Measurements from ENCODE around the gene WDR20. TPM values are rescaled to one million over a fixed set of nuclear protein-coding genes. Genes with fewer than 3 reads are reported as not detected.
"Not testable (repeated sequence)": the region's sequence is repeated elsewhere in the genome, so short reads cannot be mapped to it uniquely, and the experiment has no call there.

WDR20 gene
- total RNA-seq, 1 donor from 2014 or later = 21.9 TPM

DNA sequence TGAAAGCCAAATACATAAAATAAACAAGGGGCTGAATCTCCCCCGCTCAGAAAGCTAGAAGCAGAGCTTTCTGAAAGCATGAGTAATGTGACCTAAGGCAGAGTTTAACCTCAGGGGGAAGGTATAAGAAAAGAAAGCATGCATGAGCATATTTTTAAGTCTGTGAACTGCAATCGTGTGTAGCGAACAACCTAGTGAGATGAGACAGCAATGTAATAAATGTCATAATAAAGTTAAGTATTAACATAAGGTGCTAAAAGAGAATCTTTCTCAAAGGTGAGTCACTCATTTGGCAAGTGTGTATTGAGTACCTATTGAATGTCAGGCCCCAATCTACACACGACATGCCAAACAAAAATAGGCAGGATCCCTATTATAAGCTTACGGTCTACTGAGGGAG, 14.2 kb upstream of the WDR20 start:
- intact Hi-C loops (cut with DNase I) = no loop called here
- DNase-seq (ENCODE audit: low spot score) = no peak

DNA sequence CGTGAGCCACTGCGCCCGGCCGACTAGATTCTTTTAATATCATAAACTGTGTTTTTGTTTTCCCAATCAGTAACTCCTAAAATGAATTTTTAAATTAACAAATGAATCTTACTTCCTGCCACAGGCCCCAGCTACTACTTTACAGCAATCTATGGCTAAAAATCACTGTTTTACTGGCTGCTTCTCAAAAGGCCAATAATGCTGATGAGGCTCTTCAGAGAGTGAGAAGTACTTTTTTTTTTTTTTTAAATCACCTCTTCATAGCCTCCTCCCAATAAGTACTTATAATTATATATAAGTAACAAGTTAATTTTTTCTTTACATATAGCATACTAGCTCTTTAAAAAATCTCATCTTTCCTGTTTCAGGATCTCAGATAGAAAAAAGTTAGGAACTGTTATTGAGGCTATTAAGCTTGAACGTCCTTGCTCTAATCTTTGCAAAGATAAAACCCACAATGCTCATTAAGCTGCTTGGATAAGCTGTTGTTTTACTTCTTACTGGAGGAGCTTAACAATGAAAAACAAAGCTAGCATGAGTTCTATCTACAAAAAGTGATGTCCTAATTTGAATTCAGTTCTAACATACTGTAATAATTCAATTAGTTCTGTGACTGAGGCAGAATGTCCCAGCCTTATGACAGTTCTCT, 12.8 kb upstream of the WDR20 start:
- intact Hi-C loops (cut with DNase I) = no loop called here
- no peak for DNase-seq (ENCODE audit: low spot score)

DNA sequence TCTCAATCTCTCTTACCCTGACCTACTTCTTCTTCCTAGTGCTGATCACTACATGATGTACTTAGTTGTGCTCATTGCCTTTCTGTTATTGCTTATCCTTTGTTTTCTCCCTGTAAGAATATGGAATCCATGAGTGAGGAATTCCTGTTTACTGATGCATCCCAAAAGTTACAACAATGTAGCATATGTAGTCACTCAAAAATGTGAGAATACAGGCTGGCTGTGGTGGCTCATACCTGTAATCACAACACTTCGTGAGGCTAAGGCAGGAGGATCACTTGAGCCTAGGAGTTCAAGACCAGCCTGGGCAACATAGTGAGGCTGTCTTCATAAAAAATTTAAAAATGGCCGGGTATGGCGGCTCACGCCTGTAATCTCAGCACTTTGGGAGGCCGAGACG, 8.0 kb upstream of the WDR20 start:
- intact Hi-C loops (cut with DNase I) = no loop called here
- DNase-seq (ENCODE audit: low spot score) = no peak

DNA sequence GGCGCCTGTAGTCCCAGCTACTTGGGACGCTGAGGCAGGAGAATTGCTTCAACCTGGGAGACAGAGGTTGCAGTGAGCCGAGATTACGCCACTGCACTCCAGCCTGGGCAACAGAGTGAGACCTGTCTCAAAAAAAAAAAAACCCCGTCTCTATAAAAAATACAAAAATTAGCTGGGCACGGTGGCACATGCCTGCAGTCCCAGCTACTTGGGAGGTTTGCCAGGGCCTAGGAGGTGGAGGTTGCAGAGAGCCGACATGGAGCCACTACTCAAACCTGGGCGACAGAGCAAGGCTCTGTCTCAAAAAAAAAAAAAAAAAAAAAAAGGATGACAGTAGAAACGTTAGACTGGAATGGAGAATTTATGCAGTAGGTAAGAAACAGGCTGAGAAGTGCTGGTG, 5.7 kb upstream of the WDR20 start:
- DNase-seq (ENCODE audit: low spot score); intact Hi-C loops (cut with DNase I): not testable (repeated sequence)

DNA sequence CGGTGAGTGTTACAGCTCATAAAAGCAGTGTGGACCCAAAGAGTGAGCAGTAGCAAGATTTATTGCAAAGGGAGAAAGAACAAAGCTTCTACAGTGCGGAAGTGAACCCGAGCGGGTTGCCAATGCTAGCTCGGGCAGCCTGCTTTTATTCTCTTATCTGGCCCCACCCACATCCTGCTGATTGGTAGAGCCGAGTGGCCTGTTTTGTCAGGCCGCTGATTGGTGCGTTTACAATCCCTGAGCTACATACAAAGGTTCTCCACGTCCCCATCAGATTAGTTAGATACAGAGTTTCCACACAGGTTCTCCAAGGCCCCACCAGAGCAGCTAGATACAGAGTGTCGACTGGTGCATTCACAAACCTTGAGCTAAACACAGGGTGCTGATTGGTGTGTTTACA, 5.0 kb upstream of the WDR20 start:
- DNase-seq (ENCODE audit: low spot score) = not testable (repeated sequence)
- intact Hi-C loops (cut with DNase I) = loop anchor here (5.0 kb wide), 1 partner anchor 173 kb away; the partner anchor contains the start of gene MOK

DNA sequence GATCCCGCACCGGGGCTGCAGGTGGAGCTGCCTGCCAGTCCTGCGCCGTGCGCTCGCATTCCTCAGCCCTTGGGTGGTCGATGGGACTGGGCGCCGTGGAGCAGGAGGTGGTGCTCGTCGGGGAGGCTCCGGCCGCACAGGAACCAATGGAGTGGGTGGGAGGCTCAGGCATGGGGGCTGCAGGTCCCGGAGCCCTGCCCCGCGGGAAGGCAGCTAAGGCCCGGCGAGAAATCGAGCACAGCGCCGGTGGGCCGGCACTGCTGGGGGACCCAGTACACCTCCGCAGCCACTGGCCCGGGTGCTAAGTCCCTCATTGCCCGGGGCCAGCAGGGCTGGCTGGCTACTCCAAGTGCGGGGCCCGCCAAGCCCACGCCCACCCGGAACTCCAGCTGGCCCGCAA, 4.2 kb upstream of the WDR20 start:
- intact Hi-C loops (cut with DNase I) = loop anchor here (5.0 kb wide), 1 partner anchor 172 kb away; the partner anchor contains the start of gene MOK
- DNase-seq (ENCODE audit: low spot score) = not testable (repeated sequence)

DNA sequence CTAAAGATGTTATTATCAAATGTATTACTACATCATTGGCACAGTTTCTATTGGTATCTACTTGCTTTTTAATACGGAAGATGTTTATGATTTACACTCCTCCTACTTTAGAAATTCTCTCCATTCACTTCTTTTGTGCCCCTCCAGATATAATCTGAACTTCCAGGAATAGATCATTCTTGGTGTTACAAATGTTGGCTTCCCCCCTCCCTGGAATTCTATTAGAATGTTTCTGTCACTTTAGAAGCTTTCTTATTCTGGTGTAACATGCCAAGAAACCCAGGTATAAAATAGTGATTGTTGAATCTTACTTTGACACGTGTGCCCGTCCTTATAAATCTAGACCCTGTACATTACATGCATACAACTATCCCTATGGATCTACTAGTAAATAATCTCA, 1.2 kb upstream of the WDR20 start:
- no peak for DNase-seq (ENCODE audit: low spot score)
- intact Hi-C loops (cut with DNase I) = loop anchor here (5.0 kb wide), 1 partner anchor 169 kb away; the partner anchor contains the start of gene MOK

DNA sequence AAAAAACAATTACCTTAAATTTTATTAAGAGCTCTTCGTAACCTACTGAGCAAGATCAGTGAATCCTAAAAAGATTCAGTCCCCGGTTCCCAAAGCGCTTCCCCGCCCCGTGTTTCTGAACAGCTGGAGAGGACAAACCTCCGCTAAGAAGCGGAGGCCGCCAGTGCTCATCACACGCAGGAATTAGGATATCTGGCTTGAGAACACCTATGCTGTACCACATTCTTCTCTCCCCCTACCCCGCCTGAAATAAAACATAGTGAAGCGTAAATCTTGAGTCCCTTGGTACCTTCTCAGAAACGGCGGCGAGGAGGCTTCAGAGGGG, 774 bp upstream of the WDR20 start:
- no peak for DNase-seq (ENCODE audit: low spot score)
- intact Hi-C loops (cut with DNase I) = loop anchor here (5.0 kb wide), 1 partner anchor 168 kb away; the partner anchor contains the start of gene MOK

DNA sequence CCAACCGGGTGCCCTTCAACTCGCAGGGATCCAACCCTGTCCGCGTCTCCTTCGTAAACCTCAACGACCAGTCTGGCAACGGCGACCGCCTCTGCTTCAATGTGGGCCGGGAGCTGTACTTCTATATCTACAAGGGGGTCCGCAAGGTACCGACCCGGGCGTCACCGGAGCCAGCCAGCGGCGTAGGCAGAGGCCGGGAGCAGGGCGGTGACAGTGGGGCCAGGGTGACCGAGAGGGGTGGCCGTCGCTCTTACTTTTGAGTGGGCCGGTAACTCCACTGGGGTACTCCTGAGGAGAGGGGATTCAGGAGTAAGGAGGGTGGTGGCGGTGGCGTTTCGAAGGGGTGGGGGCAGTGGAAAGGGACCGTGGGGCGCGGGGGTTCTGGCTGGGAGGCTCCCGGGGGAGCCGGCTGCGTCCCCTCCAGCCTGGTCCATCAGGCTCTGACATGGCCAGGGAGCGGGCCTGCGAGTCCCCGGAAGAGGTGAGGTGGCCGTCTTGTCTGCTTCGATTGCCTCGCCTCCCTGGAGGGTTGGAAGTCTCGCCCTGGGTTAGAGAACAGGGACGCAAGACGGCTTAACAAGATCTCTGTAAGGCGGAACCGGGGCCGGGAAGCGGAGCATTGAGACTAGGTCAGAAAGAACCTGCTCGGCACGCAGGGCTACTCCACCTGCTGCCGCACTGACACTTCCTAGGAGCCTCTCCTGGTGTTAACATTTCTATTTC, 491 bp downstream of the WDR20 start:
- DNase-seq (ENCODE audit: low spot score) = peak; percentile 76
- intact Hi-C loops (cut with DNase I) = no loop called here

DNA sequence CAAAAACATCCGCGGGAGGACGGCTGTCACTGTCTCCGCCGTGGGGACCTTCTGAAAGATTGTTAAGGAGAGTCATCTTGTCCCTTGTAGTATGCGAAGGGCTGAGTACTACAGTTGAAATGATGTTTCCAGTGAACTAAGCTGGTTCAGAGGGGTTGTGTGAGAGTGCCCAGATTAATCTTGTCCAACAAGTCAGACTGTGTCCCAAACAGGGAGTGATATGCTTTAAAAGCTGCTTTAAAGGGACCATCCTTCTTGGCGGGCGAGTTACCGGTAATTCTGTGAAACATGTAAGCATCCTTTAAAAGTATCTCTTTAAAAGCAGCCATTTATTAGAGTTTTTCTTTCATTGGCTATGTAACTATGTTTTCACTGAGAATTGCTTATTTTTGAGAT, 1.1 kb downstream of the WDR20 start:
- intact Hi-C loops (cut with DNase I) = no loop called here
- DNase-seq (ENCODE audit: low spot score) = no peak

DNA sequence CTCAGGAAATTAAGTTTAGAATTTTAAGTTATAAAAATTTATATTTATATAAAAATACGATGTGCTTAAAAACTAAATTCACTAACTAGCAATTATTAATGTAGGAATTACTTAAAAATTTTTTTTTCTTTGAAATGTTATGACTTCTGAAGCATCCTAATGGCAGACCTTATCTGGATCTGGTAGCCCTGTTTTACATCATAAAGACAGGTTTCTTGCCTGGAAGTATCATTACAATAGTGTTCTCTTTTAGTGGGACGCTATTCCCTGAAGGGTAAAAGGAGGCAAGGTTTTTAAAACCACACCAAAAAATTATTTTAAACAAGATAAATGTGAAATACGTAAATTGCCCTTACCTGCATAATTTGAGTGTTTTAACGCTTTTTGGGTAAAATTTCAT, 2.1 kb downstream of the WDR20 start:
- intact Hi-C loops (cut with DNase I) = no loop called here
- no peak for DNase-seq (ENCODE audit: low spot score)

DNA sequence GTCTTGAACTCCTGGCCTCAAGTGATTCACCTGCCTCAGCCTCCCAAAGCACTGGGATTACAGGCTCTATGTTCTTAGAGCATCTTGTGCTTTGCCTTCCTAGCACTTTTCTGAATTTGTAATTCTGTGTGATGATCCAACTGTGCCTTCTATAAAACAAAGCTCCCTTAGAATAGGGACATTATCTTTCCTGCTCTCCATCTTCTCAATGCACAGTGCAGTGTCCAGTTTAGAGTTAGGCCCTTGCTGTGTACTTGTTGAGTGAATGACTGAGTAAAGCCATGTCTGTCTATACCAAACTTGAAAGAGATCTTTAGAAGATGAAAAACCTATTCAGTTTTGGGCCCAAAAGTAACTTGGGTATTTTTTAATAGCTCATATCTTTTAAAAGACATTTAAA, 5.2 kb downstream of the WDR20 start:
- no peak for DNase-seq (ENCODE audit: low spot score)
- intact Hi-C loops (cut with DNase I) = no loop called here

DNA sequence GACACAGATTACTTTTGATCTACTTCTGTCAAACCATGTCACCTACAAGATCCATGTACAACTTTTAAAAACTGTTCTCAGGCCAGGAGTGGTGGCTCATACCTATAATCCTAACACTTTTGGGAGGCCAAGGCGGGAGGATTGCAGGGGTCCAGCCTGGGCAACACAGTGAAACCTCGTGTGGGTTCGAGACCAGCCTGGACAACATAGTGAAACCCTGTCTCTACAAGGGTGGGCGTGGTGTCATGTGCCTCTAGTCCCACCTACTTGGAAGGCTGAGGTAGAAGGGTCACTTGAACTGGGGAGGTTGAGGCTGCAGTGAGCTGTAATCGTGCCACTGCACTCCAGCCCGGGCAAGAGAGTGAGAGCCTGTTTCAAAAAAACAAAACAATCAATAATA, 5.7 kb downstream of the WDR20 start:
- DNase-seq (ENCODE audit: low spot score) = no peak
- intact Hi-C loops (cut with DNase I) = no loop called here

DNA sequence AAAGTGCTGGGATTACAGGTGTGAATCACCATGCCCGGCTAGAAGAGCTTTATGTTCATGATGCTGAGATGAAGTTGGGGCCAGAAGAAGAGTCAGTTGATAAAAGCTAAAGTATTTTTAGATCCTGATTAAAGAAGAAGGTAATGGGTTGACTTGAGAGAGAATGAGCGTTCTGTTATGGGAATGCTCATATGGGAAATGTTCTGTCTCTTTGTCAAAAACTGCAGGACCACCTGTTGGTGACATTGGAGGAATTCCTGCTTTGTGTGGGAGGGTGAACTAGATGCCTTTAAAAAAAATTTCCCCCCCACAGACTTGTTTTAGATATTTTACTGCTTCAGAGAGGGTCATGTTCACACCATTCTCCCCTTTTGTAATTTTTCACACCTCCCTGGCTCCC, 6.7 kb downstream of the WDR20 start:
- DNase-seq (ENCODE audit: low spot score) = no peak
- intact Hi-C loops (cut with DNase I) = no loop called here

DNA sequence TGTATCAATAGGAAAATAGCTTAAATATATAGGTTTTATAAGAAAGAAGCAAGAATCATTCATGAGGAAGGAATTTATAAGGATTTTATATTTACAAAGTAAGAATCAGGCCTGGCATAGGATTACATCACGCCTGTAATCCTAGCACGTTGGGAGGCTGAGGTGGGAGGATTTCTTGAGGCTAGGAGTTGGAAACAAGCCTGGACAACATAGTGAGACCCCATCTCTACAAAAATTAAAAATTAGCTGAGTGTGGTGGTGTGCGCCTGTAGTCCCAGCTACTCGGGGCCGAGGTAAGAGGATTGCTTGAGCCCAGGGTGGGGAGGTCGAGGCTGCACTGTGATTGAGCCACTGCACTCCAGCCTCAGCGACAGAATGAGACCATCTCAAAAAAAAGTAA, 10.4 kb downstream of the WDR20 start:
- intact Hi-C loops (cut with DNase I) = no loop called here
- no peak for DNase-seq (ENCODE audit: low spot score)

DNA sequence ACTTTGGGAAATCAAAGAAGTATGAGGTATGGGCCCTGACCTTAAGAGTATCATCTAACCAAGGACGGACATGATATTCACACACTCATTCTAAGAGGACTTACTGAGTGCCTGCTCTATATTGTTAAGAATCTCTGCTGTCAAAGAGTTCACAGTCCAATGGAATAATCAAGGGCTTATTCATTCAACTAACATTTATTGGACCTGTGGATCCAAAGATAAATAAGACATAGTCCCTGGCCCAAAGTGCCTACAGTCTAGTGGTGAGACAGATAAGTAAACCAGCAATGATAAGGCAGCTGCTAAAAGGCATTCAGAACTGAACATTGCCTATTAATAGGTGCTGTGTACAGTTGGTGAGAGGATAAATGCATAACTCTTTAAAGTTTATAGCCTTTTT, 11.0 kb downstream of the WDR20 start:
- intact Hi-C loops (cut with DNase I) = no loop called here
- DNase-seq (ENCODE audit: low spot score) = no peak

DNA sequence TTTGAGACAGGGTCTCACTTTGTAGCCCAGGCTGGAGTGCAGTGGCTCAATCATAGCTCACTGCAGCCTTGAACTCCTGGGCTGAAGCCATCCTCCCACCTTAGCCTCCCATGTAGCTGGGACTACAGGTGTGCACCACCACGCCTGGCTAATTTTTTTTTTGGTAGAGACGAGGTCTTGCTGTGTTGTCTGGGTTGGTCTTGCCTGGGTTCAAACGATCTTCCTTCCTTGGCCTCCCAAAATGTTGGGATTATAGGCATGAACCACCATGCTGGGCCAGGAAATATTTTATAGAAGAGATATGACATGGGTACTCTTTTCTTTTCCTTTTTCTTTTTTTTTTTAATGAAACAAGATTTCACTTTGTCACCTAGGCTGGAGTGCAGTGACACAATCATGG, 11.7 kb downstream of the WDR20 start:
- not testable (repeated sequence) for DNase-seq (ENCODE audit: low spot score)

DNA sequence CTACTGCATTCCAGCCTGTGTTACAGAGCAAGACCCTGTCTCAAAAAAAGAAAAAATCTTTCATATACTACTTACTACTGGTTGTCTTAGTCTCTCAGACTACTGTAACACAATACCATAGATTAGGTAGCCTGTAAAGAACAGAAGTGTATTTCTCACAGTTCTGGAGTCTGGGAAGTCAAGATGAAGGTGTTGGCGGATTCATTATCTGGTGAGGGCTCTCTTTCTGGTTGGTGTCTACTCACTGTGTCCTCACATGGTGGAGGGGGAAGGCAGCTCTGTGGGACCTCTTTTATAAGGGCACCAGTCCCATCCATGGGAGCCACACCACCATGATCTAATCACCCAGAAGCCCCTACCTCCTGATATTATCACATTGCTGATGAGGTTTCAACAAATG, 14.4 kb downstream of the WDR20 start:
- intact Hi-C loops (cut with DNase I) = no loop called here
- no peak for DNase-seq (ENCODE audit: low spot score)

More for the DNA sequence above, 11.7 kb downstream of the WDR20 start:
- intact Hi-C loops (cut with DNase I) = not testable (repeated sequence)

DNA sequence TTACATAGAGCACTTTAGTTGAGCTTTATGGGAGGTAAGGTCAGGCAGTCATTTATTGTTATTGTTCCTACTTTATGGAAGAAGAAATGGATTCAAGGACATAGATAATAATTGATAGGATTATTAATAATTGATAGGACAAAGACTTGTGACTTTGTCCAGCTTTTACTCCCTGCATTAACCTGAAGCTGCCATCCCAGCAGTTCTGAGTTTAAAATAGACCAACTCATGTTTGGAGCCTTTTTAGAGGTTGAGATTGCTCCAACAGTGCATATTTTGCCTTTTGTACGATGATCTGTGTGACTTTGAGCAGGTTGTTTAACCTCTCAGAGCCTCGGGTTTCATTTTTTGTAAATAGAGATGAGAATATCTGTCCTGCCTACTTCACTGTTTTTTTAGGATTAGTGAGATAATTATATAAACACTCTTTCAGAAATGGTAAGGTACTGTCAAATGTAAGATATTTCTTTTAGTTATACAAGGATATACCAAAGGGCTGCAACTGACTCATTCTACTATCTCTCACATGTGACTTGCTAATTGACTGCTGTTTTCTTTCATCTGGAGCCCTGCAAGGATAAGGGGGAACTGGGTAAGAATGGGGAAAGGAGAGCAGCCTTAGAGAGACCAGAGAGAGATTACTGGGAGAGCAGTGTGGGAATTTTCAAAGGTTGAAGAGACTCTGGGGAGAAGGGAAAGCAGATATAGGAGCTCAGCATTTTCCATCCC, 15.3 kb downstream of the WDR20 start:
- intact Hi-C loops (cut with DNase I) = no loop called here
- DNase-seq (ENCODE audit: low spot score) = no peak

DNA sequence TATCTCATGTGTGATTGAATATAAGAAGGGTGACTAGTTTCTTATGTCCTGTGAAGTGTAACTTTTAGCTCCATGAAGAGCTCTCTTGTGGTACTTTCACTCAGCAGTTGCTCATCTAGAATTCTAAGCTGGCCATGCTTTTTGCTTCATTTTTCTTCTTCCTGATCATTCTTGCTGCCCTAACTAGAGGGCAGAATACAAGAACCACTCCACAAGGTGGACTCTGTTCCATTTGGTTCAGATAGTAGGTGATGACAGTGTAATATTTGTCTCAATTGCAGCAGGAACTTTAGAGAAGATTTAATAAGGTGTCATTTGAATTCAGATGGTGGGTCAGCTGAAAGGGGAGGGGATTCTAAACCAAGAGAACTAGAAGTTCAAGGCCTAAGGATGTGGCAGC, 17.6 kb downstream of the WDR20 start:
- DNase-seq (ENCODE audit: low spot score) = no peak
- intact Hi-C loops (cut with DNase I) = no loop called here

DNA sequence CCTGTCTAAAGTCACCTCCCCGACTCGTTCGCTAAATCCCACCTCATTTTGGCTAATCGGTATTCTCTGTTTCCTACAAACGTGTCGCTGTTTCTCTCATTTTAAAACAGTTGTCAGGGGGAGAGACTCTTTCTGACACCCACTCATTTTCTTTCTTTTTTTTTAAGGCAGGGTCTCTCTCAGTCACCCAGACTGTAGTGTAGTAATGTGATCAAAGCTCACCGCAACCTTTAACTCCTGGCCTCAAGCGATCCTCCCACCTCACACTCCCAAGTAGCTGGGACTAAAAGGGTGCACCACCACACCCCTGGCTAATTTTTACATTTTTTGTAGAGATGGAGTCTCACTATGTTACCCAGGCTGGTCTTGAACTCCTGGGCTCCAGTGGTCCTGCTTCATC, 19.1 kb downstream of the WDR20 start:
- intact Hi-C loops (cut with DNase I) = no loop called here
- no peak for DNase-seq (ENCODE audit: low spot score)
